Posterior vena cava (tissue), 2 donors: ENCODE data around the gene AMDHD1. TPM values are rescaled to one million over a fixed set of nuclear protein-coding genes. Genes with fewer than 3 reads are reported as not detected.

Experiments used
- DNase-seq: peaks from one replicate; pipeline ENCODE4 v3.0.0-alpha.2; 2020; ENCODE audit warnings: low spot score
- intact Hi-C, 2 donors: fragments of 100-400 bp; cut with DNase I; formaldehyde crosslinking; loops; one replicate each; pipeline versions ENCODE4 v1.14.1 to v1.14.2; 2022 to 2023
- total RNA-seq, 2 donors: library from RNA; stranded (reverse); fragmentation: NEBNext Ultra II Directional; extraction: Animal tissue kit (Norgen Biotek cat#: 25700); gene quantifications; one replicate each; pipeline ENCODE4 v1.2.1, GENCODE V29; 2021
- donor health status: DM: yes; HTN: yes; CAD: no.
- donor health status: DM: yes; HTN: yes; CAD: no.

AMDHD1 gene
- total RNA-seq, 2 donors from 2014 or later: 0.29 to 0.46 TPM

- intact Hi-C loops: no loop called here
- DNase-seq: no peak
Measured at GRCh38 chr12:95988506-95989275, 45.6 kb downstream of the AMDHD1 start.

GRCh38 chr12:95989504-95990123 is 46.5 kb downstream of the AMDHD1 start:
- no peak for DNase-seq
- intact Hi-C loops: no loop called here

- intact Hi-C loops: no loop called here
- DNase-seq: no peak
Measured at GRCh38 chr12:95990136-95990535, 47.0 kb downstream of the AMDHD1 start.

GRCh38 chr12:95993907-95994306 is 50.8 kb downstream of the AMDHD1 start:
- intact Hi-C loops: no loop called here
- no peak for DNase-seq

GRCh38 chr12:95994476-95994875 is 51.3 kb downstream of the AMDHD1 start:
- intact Hi-C loops: no loop called here

GRCh38 chr12:95995238-95996031 is 52.3 kb downstream of the AMDHD1 start:
- DNase-seq: no peak
- intact Hi-C loops: loop anchor here in 1 of 2 donors (5.0 kb wide), 1 partner anchor 73 kb away; no protein-coding TSS in a partner anchor

More at GRCh38 chr12:95994476-95994875, 51.3 kb downstream of the AMDHD1 start:
- DNase-seq: no peak

- DNase-seq: no peak
- intact Hi-C loops: loop anchor here in 1 of 2 donors (5.0 kb wide), 1 partner anchor 74 kb away; no protein-coding TSS in a partner anchor
Measured at GRCh38 chr12:95996034-95996658, 53.0 kb downstream of the AMDHD1 start, which contains the start of gene HAL. TSS of gene HAL (minus strand) at chr12:95996344. CDS start at chr12:95995910, 434 bp downstream.

GRCh38 chr12:95997276-95997675 is 54.1 kb downstream of the AMDHD1 start:
- intact Hi-C loops: loop anchor here in 1 of 2 donors (5.0 kb wide), 1 partner anchor 75 kb away; no protein-coding TSS in a partner anchor
- DNase-seq: no peak

GRCh38 chr12:95997911-95998510 is 54.9 kb downstream of the AMDHD1 start:
- intact Hi-C loops: loop anchor here in 1 of 2 donors (5.0 kb wide), 1 partner anchor 76 kb away; no protein-coding TSS in a partner anchor

GRCh38 chr12:95998611-95999286 is 55.6 kb downstream of the AMDHD1 start:
- DNase-seq: no peak
- intact Hi-C loops: loop anchor here in 1 of 2 donors (5.0 kb wide), 1 partner anchor 76 kb away; no protein-coding TSS in a partner anchor

More at GRCh38 chr12:95997911-95998510, 54.9 kb downstream of the AMDHD1 start:
- no peak for DNase-seq

- no peak for DNase-seq
- intact Hi-C loops: loop anchor here in 1 of 2 donors (5.0 kb wide), 1 partner anchor 77 kb away; no protein-coding TSS in a partner anchor
Measured at GRCh38 chr12:95999484-95999883, 56.4 kb downstream of the AMDHD1 start.

GRCh38 chr12:96000858-96001257 is 57.7 kb downstream of the AMDHD1 start:
- DNase-seq: no peak
- intact Hi-C loops: no loop called here

GRCh38 chr12:96006727-96007126 is 63.6 kb downstream of the AMDHD1 start:
- intact Hi-C loops: no loop called here
- DNase-seq: no peak

GRCh38 chr12:96007729-96008128 is 64.6 kb downstream of the AMDHD1 start:
- intact Hi-C loops: no loop called here
- no peak for DNase-seq

GRCh38 chr12:96014943-96015599 is 71.9 kb downstream of the AMDHD1 start:
- intact Hi-C loops: no loop called here
- no peak for DNase-seq

- DNase-seq: no peak
- intact Hi-C loops: no loop called here
Measured at GRCh38 chr12:96015672-96016071, 72.5 kb downstream of the AMDHD1 start.
